OCI-LY7 (cell line): Measurements from ENCODE around the gene SND1. TPM values are rescaled to one million over a fixed set of nuclear protein-coding genes. Genes with fewer than 3 reads are reported as not detected.

Experiments used
- BruUV-seq: library from RNA; stranded (reverse); fragments of 400-500 nt; replicated peaks from 2 replicates; lab custom pipeline; 2021; lab: Mats Ljungman, UMichigan
- CTCF ChIA-PET: fragments of 300-600 bp; sonication (Branson Sonifier 250); formaldehyde crosslinking; loops from one replicate; lab custom pipeline; 2022; ENCODE audit warnings: antibody characterized with exemption; ENCODE audit not compliant: unreplicated experiment; lab: Charles Lee
- POLR2A ChIA-PET: fragments of 300-600 bp; sonication (Branson Sonifier 250); formaldehyde crosslinking; loops from one replicate; lab custom pipeline; 2022; ENCODE audit warnings: antibody characterized with exemption; lab: Charles Lee
- DNase-seq: peaks from one replicate; pipeline ENCODE4 v3.0.0-alpha.2; 2015; ENCODE audit warnings: low spot score
- H2AFZ ChIP-seq: fragments of 200-600 bp; sonication (generic), shearing (Covaris generic); 2 replicates; pipeline ENCODE4 v1.6.1; 2014; ENCODE audit warnings: mild to moderate bottlenecking, antibody characterized with exemption, low read length, moderate library complexity
- H3K27ac ChIP-seq: fragments of 200-600 bp; sonication (generic); 2 replicates; pipeline ENCODE4 v1.5.1; 2014; ENCODE audit warnings: mixed run types, low read depth, mild to moderate bottlenecking, moderate library complexity, low read length, inconsistent platforms; ENCODE audit not compliant: poor library complexity, severe bottlenecking
- H3K36me3 ChIP-seq: fragments of 200-600 bp; sonication (generic); 2 replicates; pipeline ENCODE4 v1.6.1; 2014; ENCODE audit warnings: mild to moderate bottlenecking, antibody characterized with exemption, low read length, moderate library complexity, mixed read lengths; ENCODE audit not compliant: insufficient read depth
- H3K4me1 ChIP-seq: fragments of 200-600 bp; sonication (generic); 2 replicates; pipeline ENCODE4 v1.5.1; 2014; ENCODE audit warnings: mild to moderate bottlenecking, low read length; ENCODE audit not compliant: insufficient read depth, poor library complexity, severe bottlenecking
- H3K4me2 ChIP-seq: fragments of 200-600 bp; sonication (generic); 2 replicates; pipeline ENCODE4 v1.6.1; 2014; ENCODE audit warnings: mild to moderate bottlenecking, low read length
- H3K4me3 ChIP-seq: fragments of 200-600 bp; sonication (generic); 2 replicates; pipeline ENCODE4 v1.5.1; 2014; ENCODE audit warnings: mild to moderate bottlenecking, low read depth, low read length; ENCODE audit not compliant: poor library complexity, severe bottlenecking
- H3K79me2 ChIP-seq: fragments of 200-600 bp; sonication (generic); 2 replicates; pipeline ENCODE4 v1.6.1; 2016; ENCODE audit warnings: low read depth, mild to moderate bottlenecking, low read length, moderate library complexity, mixed read lengths; ENCODE audit not compliant: insufficient read depth
- H3K9me2 ChIP-seq: fragments of 200-600 bp; sonication (generic); 2 replicates; pipeline ENCODE4 v1.6.1; 2016; ENCODE audit warnings: mild to moderate bottlenecking, low read length, mixed read lengths; ENCODE audit not compliant: insufficient read depth
- H3K9me3 ChIP-seq: fragments of 200-600 bp; sonication (generic); 2 replicates; pipeline ENCODE4 v1.6.1; 2014; ENCODE audit warnings: mild to moderate bottlenecking, mixed run types, low read length, mixed read lengths
- H4K20me1 ChIP-seq: fragments of 200-600 bp; sonication (generic); 2 replicates; pipeline ENCODE4 v1.6.1; 2014; ENCODE audit warnings: mild to moderate bottlenecking, antibody characterized with exemption, low read length, moderate library complexity, mixed read lengths; ENCODE audit not compliant: insufficient read depth
- EZH2phosphoT487 ChIP-seq: fragments of 200-600 bp; sonication (generic); IDR thresholded peaks from 2 replicates; pipeline ENCODE4 v1.6.1; 2018; ENCODE audit warnings: low read depth, borderline replicate concordance, mild to moderate bottlenecking, mixed run types, antibody characterized with exemption, low read length, moderate library complexity, mixed read lengths
- intact Hi-C: fragments of 100-400 bp; cut with micrococcal nuclease; formaldehyde crosslinking; loops from one replicate; pipeline ENCODE4 v1.10.0; 2022; ENCODE audit not compliant: unreplicated experiment
- total RNA-seq, 2 experiments: library from RNA; depleted of rRNA in 1 of 2; stranded (reverse); fragments of >200 nt in 1 of 2; shearing (Covaris generic) in 1 of 2; gene quantifications; 2 replicates each; pipeline ENCODE4 v1.2.3, GENCODE V29; 2014 to 2022
- TF ChIP-seq, protein P1 (sequence below): fragments of 200-600 bp; sonication (generic); conservative IDR thresholded peaks from 2 replicates; pipeline ENCODE4 v1.5.1; 2014; ENCODE audit warnings: mild to moderate bottlenecking, antibody characterized with exemption, low read length, moderate library complexity, mixed read lengths

The SND1 gene
- total RNA-seq, 2 experiments from 2014 or later = 111 to 221 TPM

DNA sequence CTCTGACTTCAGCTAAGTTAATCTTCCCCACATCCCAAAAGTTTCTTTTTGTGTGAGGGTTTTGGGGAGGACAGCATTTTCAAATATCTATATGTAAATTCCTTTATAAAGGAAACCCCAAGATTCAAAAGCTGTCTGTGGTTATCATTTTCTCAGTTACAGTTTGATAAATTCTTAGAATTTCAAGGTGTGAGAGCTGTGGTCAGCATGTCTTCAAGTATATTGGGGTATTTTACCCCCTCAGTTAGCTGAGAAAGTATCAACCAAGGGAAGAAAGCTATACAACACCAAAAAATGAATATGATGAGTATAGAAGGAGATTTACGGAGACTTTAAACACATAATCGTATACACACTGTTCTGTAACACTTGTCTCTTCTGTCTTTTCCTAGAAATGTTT is 109.2 kb downstream of the SND1 start:
- H2AFZ ChIP-seq = no peak overlapping the region
- BruUV-seq = no TSS peak
- H4K20me1 ChIP-seq = 0 out of 2 replicates have a peak, but pooled peaks cover 6% of the 10 kb centered on the region
- CTCF ChIA-PET = interaction anchor here (0.5 kb wide), 1 partner anchor 424 kb away, joined by 4 read pairs; no protein-coding TSS in a partner anchor
- H3K9me3 ChIP-seq = no peaks in the 10 kb centered on the region
- POLR2A ChIA-PET = interaction anchor here (0.7 to 0.9 kb wide), 2 partner anchors 9 to 86 kb away, joined by 3 read pairs; no protein-coding TSS in a partner anchor
- H3K4me1 ChIP-seq = no peaks in the 10 kb centered on the region
- H3K79me2 ChIP-seq = peaks cover 15% of the 10 kb centered on the region; the same call in 1 of the 2 replicates
- peaks cover 27% of the 10 kb centered on the region for H3K36me3 ChIP-seq
- DNase-seq = no peak
- H3K4me2 ChIP-seq = no peak overlapping the region
- H3K9me2 ChIP-seq = no peaks in the 10 kb centered on the region
- intact Hi-C loops = no loop called here
- no peak overlapping the region for H3K4me3 ChIP-seq
- H3K27ac ChIP-seq = no peak overlapping the region
- no peak for TF ChIP-seq EZH2phosphoT487
- TF ChIP-seq, protein P1, sequence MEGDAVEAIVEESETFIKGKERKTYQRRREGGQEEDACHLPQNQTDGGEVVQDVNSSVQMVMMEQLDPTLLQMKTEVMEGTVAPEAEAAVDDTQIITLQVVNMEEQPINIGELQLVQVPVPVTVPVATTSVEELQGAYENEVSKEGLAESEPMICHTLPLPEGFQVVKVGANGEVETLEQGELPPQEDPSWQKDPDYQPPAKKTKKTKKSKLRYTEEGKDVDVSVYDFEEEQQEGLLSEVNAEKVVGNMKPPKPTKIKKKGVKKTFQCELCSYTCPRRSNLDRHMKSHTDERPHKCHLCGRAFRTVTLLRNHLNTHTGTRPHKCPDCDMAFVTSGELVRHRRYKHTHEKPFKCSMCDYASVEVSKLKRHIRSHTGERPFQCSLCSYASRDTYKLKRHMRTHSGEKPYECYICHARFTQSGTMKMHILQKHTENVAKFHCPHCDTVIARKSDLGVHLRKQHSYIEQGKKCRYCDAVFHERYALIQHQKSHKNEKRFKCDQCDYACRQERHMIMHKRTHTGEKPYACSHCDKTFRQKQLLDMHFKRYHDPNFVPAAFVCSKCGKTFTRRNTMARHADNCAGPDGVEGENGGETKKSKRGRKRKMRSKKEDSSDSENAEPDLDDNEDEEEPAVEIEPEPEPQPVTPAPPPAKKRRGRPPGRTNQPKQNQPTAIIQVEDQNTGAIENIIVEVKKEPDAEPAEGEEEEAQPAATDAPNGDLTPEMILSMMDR = no peak

DNA sequence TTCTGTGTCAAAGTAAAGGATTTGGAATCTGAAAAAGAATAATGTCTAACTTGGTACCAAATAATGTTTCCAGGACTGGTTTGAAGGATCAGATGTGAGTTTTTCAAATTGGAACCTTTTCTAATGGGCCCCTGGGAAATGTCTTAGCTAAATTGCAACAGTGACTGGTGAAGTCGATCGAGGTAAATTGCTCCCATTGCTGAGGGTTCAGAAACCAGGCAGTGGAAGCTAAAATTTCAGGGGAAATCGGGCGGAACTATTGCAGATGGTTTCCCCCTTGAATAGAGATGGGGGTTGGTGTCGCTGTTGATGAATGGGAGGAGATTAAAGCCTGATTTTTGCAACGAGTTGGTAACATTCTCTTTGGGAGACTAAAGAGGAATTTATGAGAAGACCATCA is 112.7 kb downstream of the SND1 start:
- no peak overlapping the region for H3K4me3 ChIP-seq
- H3K79me2 ChIP-seq = no peaks in the 10 kb centered on the region
- DNase-seq = no peak
- intact Hi-C loops = no loop called here
- no peak overlapping the region for H3K4me2 ChIP-seq
- peaks cover 5% of the 10 kb centered on the region; the same call in 1 of the 2 replicates for H4K20me1 ChIP-seq
- peaks cover 14% of the 10 kb centered on the region for H3K36me3 ChIP-seq
- no peaks in the 10 kb centered on the region for H3K9me3 ChIP-seq
- no peak overlapping the region for H3K27ac ChIP-seq
- H3K4me1 ChIP-seq = peaks cover 3% of the 10 kb centered on the region
- no peak for TF ChIP-seq EZH2phosphoT487
- TF ChIP-seq, protein P1 = no peak
- ChIA-PET POLR2A (interaction anchor here (0.6 to 2.3 kb wide), 4 partner anchors 9 to 381 kb away, joined by 3 to 6 read pairs (median 4); no protein-coding TSS in a partner anchor), CTCF (no interaction called here)
- no TSS peak for BruUV-seq
- no peaks in the 10 kb centered on the region for H3K9me2 ChIP-seq
- no peak overlapping the region for H2AFZ ChIP-seq

DNA sequence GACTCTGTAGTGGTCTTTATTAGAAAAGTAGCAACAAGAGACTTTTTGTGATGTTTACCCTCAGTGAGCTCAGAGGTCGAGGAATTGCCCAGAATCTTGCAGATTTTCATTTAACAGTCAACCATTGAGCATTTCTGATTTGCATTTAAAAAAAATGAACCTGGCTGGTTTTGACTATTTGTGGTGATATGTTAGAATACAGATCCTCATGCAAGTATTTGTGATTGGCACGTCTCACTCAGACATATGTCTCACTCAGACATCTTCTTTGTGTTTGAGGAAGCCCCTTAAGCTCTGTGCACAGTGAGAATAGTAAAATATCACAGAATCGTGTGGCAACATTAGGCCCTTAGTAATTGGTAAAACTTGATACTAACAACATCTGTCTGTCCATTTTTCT is 113.2 kb downstream of the SND1 start:
- Histone ChIP-seq H3K27ac (no peak overlapping the region), H3K9me2 (no peaks in the 10 kb centered on the region), H3K36me3 (peaks cover 14% of the 10 kb centered on the region), H3K4me3 (no peak overlapping the region), H3K4me1 (peaks cover 3% of the 10 kb centered on the region), H4K20me1 (peaks cover 5% of the 10 kb centered on the region; the same call in 1 of the 2 replicates), H3K9me3 (no peaks in the 10 kb centered on the region), H2AFZ (no peak overlapping the region), H3K79me2 (no peaks in the 10 kb centered on the region), H3K4me2 (no peak overlapping the region)
- ChIA-PET CTCF (no interaction called here), POLR2A (interaction anchor here (0.6 to 2.3 kb wide), 4 partner anchors 9 to 99 kb away, joined by 3 to 6 read pairs (median 4); no protein-coding TSS in a partner anchor)
- no peak for TF ChIP-seq EZH2phosphoT487
- TF ChIP-seq, protein P1 = no peak
- no TSS peak for BruUV-seq
- intact Hi-C loops = no loop called here
- no peak for DNase-seq
